Measurements from ENCODE around the gene TMPRSS11D. TPM values are rescaled to one million over a fixed set of nuclear protein-coding genes. Genes with fewer than 3 reads are reported as not detected.

Gene TMPRSS11D
- total and polyA plus RNA-seq, 2 of the 8 experiments (the other 6 are each of a cell fraction or from before 2014, with no cell fraction given) = not detected

DNA sequence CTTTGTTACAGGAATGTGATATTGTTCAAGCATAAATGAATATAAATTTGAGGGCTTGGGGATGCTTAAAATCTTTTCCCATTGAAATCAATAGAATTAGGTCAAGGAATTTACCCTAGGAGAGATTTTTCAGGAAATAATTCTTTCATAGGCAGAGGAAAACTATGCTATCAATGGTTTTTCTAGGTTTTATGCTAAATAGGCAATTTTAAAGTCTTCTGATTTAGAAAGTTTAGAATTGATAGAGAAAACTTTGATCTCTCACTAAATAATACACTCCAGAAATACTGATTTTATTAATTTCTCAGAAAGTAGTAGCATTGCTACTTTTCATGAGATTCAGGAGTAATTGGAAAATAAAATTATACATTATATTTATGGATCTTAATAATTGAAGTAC lies 93.1 kb downstream of the TMPRSS11D start:
- no peak overlapping the region for H3K56ac ChIP-seq (replicated peaks; ENCODE audit: insufficient read length, low read depth, low read length)
- no peak overlapping the region for H2BK15ac ChIP-seq (ENCODE audit: low read length)
- TF ChIP-seq, protein P1, sequence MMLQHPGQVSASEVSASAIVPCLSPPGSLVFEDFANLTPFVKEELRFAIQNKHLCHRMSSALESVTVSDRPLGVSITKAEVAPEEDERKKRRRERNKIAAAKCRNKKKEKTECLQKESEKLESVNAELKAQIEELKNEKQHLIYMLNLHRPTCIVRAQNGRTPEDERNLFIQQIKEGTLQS (IDR thresholded peaks at IDR 0.05; ENCODE audit: insufficient read depth, low read depth, low read length) = no peak
- TF ChIP-seq PHF8 (conservative IDR thresholded peaks at IDR 0.05; ENCODE audit: low read depth, low read length) (no peak), CTBP2 (IDR thresholded peaks at IDR 0.05; ENCODE audit: borderline replicate concordance, insufficient read depth, insufficient read length, low read length) (no peak), KDM1A (IDR thresholded peaks at IDR 0.05; ENCODE audit: borderline replicate concordance, low read length) (no peak)
- H2BK12ac ChIP-seq (ENCODE audit: low read depth, low read length) = no peak overlapping the region
- FAIRE-seq = no peak
- H2AK5ac ChIP-seq (ENCODE audit: low read depth, low read length) = no peak overlapping the region
- no peak overlapping the region for H3K14ac ChIP-seq (ENCODE audit: insufficient read length)
- no peak overlapping the region for H4K8ac ChIP-seq (ENCODE audit: extremely low read depth, insufficient read depth, low read length)
- H3K4me2 ChIP-seq (ENCODE audit: insufficient read depth in 1 of 2, low read depth in 2 of 2, low read length in 2 of 2) = no peak overlapping the region
- no peaks in the 10 kb centered on the region for H3K79me1 ChIP-seq (ENCODE audit: low read depth, low read length)
- H4K91ac ChIP-seq (replicated peaks; ENCODE audit: insufficient read length, low read length) = no peak overlapping the region
- no peaks in the 10 kb centered on the region for H4K20me1 ChIP-seq (replicated peaks in 1 of 2; ENCODE audit: control insufficient read depth in 1 of 2, insufficient read depth in 2 of 2, low read length in 2 of 2)
- H2BK20ac ChIP-seq (ENCODE audit: low read length) = no peak overlapping the region
- no peaks in the 10 kb centered on the region for H3K36me3 ChIP-seq (ENCODE audit: control insufficient read depth in 2 of 4, insufficient read depth in 4 of 4, low read length in 3 of 4)
- POLR2A ChIA-PET (ENCODE audit: partially characterized antibody) = no interaction called here
- H2BK120ac ChIP-seq (replicated peaks; ENCODE audit: low read depth, low read length) = no peak overlapping the region
- no peaks in the 10 kb centered on the region for H3K79me2 ChIP-seq (ENCODE audit: control insufficient read depth in 1 of 2, insufficient read depth in 2 of 2, low read length in 2 of 2)
- H3K9ac ChIP-seq (replicated peaks in 1 of 4; ENCODE audit: extremely low read depth in 1 of 4, low read depth in 3 of 4, low read length in 3 of 4) = no peak overlapping the region
- no peaks in the 10 kb centered on the region for H3K27me3 ChIP-seq (replicated peaks in 1 of 4; ENCODE audit: control insufficient read depth in 3 of 4, extremely low read depth in 1 of 4, insufficient read depth in 3 of 4, low read length in 3 of 4)
- no peak overlapping the region for H4K5ac ChIP-seq (ENCODE audit: insufficient read length, low read depth, low read length)
- H3K23ac ChIP-seq (ENCODE audit: insufficient read length) = no peak overlapping the region
- no peak overlapping the region for H3K18ac ChIP-seq (ENCODE audit: extremely low read depth, low read length)
- H3K23me2 ChIP-seq (ENCODE audit: low read depth, low read length) = no peaks in the 10 kb centered on the region
- H3K9me3 ChIP-seq (ENCODE audit: insufficient read depth in 2 of 2, low read depth in 1 of 2, low read length in 1 of 2) = no peaks in the 10 kb centered on the region
- H3K27ac ChIP-seq (ENCODE audit: low read depth, low read length) = no peak overlapping the region
- no peaks in the 10 kb centered on the region for H3K4me1 ChIP-seq (replicated peaks in 1 of 4; ENCODE audit: control insufficient read depth in 3 of 4, insufficient read depth in 4 of 4, low read length in 3 of 4)
- DNase-seq (ENCODE audit: low read depth in 1 of 2, low spot score in 2 of 2) = no peak
- H3K4me3 ChIP-seq (ENCODE audit: extremely low read depth in 1 of 4, insufficient read depth in 2 of 4, low read depth in 3 of 4, low read length in 4 of 4) = no peak overlapping the region
- CTCF ChIA-PET (ENCODE audit: partially characterized antibody) = no interaction called here
- no peak overlapping the region for H2BK5ac ChIP-seq (ENCODE audit: low read depth, low read length)
- no peak overlapping the region for H2AFZ ChIP-seq (ENCODE audit: low read length)
- no peak overlapping the region for H3K4ac ChIP-seq (replicated peaks; ENCODE audit: insufficient read length, low read depth, low read length)
